D341Med (cell line): Measurements from ENCODE around the gene KDM4B.

Experiments
- DNase-seq: peaks from one replicate; pipeline ENCODE4 v3.0.0; 2012; ENCODE audit warnings: low spot score

Gene KDM4B

GRCh38 chr19:5035105-5035761 is 66.3 kb downstream of the KDM4B start:
- DNase-seq: no peak

GRCh38 chr19:5035793-5036697 is 67.1 kb downstream of the KDM4B start:
- peak; percentile 72 for DNase-seq

GRCh38 chr19:5036698-5037563 is 68.0 kb downstream of the KDM4B start:
- no peak for DNase-seq

DNA sequence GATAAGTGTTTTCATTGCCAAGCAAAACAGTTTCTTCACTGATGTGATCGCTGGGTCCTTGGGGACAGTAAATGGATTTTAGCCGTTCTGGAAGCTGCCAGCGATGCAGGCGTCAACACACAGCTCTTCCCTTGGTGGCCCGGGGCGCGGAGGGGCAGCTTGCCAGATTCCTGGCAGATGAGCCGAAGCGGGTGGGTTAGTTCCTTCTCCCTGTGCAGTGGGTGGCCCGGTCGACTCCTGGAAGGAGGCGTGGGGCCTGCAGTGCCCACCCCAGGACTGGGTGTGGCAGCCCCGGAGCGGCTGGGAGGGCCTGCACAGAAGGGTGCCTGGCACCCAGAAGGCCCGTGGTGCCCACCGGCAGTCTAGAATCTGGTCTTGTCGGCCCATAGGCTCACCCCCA is 69.0 kb downstream of the KDM4B start:
- DNase-seq: peak; percentile 69

DNA sequence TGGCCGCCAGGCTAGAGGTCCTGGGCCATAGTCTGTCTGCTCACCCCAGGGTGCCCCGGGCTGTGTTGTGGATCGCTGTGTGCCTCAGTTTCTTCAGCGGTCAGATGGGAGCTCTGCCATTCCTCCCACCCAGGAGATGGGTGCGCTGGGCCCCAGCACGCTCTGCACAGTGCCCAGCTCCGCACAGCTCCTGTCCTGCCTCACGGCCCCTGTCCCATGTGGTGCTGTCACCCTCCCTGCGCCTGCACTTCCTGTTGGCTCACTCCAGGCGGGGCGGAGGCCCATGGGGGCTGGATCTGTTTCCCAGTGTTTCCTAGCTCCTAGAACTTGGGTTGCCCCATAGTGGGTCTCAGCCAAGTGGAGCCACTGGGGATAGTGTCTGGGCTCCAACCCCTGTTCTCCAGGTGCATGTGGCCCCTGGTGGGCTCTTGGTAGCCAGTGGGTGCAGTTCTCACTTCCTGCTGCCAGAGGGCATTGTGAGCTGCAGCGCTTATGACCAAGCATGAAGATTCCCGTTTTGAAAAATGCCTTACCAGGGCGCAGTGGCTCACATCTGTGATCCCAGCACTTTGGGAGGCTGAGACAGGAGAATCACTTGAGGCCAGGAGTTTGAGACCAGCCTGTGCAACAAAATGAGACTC is 69.8 kb downstream of the KDM4B start:
- DNase-seq: peak; percentile 75

GRCh38 chr19:5039642-5040543 is 71.0 kb downstream of the KDM4B start:
- no peak for DNase-seq

- no peak for DNase-seq
Measured at GRCh38 chr19:5040544-5041167, 71.7 kb downstream of the KDM4B start.

DNA sequence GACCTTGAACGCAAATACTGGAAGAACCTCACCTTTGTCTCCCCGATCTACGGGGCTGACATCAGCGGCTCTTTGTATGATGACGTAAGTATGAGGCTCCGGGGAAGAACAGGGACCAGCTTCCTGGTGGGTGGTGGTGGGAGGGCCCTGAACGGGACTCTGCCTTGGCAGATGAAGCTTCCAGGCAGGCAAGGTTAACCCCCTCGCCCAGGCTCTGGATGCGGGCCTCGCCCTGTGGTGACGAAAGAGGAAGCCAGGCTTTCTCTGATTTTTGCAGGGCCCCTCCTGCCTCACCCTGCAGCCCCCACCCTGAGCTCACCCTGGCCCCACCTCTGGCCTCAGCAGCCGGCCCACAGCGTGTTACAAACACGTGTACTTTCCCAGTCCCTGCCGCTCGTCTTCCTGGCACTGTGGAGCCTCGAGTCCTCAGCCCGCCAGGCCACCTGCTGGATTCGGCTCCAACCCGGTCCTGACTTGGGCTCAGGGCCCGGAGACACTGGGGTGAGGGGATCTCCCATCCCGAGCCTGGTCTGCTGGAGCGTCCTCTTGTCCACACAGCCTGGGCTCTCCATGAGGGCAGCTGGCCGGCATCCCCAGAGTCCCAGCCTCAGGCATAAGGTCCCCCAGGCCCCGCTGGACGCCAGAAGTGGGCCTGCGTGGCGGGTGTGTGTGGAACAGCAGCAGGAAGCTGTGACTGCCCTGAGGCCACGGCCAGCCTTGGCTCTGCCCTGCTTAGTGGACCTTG is 72.4 kb downstream of the KDM4B start:
- DNase-seq: no peak

DNA sequence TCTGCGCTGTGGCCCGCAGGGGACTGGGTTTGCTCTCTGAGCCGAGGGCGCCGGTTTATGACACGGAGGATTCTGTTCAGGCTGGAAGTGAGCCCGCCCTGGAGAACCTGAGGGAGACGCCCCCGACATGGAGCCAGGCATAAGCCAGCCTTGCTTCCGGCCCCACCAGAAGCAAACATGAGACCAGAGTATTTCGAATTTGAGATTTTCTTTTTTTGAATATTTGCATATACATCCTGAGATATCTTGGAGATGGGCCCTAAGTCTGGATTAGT is 72.9 kb downstream of the KDM4B start:
- no peak for DNase-seq

GRCh38 chr19:5042556-5042955 is 73.6 kb downstream of the KDM4B start:
- DNase-seq: no peak

DNA sequence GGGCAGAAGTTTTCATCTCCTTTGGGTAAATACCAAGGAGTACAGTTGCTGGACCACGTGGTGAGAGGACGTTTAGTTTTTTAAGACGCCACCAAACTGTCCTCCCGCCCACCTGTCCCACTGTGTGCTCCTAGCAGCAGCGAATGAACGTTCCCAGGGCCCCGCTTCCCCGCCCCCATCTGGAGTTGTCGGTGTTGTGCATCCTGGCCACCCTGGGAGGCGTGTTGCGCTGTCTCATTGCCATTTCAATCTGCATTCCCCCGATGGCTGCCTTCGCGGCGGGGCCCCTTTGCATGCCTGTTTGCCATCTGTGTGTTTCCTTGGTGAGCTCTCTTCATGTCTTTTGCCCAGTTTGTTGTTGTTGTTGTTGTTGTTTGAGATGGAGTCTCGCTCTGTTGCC is 76.1 kb downstream of the KDM4B start:
- DNase-seq: no peak

DNA sequence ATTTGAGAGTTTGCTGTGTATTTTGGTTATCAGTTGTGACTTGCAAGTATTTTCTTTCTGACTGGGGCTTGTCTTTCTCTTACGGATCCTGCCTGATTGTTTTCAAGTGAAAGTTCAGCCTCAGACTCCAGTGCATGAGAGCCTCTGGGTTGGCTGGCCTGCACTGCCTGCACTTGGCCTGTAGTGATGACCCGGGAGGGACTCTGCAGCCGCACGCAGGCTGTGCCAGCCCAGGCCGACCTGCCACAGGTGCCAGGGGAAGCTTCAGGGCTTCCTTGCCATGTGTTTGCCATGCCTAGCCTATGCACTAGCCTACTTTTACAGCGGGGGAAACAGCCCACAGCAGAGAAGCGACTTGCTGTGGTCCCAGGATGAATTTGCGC is 77.0 kb downstream of the KDM4B start:
- DNase-seq: no peak

- peak; percentile 63 for DNase-seq
Measured at GRCh38 chr19:5046339-5047039, 77.6 kb downstream of the KDM4B start.

DNA sequence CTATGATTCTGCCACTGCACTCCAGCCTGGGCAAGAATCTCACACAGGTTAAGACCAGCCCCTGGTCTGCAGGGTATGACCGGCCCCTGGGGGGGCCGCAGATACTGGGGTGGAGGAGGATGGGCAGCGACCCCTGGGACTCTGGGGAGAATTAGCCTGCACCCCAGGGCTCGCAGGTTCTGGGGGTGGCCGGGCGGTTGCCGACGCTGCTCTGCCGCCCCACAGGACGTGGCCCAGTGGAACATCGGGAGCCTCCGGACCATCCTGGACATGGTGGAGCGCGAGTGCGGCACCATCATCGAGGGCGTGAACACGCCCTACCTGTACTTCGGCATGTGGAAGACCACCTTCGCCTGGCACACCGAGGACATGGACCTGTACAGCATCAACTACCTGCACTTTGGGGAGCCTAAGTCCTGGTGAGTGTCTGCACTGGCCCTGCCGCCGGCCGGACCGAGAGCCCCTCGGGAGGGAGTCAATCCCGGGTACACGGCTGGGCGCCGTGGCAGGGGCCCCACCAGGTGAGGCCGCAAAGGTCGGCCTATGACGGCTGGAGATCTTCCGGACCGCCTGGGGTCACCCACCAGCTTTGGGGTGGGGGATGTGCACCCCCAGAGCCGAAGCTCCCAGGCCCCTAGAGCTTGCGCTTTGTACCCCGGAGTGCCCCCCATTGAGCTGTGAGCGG is 78.5 kb downstream of the KDM4B start:
- DNase-seq: no peak

DNA sequence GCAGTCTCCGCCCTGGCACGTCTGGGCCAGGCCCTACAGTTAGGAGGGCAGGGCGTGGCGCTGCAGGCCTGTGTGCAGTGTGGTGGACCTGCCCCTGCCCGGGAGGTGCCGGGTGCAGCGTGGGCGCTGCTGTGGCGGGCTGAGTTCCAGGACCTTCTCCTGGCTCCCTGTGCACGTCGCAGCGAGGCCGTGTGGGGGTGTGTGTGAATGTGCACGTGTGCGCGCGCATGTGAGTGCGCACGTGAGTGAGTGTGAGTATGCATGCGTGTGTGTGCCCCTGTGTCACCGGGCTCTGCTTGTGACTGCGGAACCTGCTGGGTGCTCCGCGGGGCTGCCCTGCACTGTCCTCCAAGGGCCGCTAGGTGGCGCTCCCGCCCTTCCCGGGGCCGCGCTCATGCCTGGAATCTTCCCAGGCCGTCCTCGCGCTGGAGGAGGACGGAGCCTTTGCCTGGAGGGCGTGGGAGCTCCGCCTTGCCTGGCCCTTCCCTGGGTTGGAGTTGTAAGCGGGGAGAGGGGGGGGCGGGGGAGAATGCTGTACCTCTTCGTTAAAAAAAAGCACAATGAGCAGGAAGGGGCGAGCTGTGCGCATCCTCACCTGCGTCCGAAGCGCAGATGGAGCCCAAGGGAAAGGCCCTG is 79.3 kb downstream of the KDM4B start:
- DNase-seq: peak; percentile 94

DNA sequence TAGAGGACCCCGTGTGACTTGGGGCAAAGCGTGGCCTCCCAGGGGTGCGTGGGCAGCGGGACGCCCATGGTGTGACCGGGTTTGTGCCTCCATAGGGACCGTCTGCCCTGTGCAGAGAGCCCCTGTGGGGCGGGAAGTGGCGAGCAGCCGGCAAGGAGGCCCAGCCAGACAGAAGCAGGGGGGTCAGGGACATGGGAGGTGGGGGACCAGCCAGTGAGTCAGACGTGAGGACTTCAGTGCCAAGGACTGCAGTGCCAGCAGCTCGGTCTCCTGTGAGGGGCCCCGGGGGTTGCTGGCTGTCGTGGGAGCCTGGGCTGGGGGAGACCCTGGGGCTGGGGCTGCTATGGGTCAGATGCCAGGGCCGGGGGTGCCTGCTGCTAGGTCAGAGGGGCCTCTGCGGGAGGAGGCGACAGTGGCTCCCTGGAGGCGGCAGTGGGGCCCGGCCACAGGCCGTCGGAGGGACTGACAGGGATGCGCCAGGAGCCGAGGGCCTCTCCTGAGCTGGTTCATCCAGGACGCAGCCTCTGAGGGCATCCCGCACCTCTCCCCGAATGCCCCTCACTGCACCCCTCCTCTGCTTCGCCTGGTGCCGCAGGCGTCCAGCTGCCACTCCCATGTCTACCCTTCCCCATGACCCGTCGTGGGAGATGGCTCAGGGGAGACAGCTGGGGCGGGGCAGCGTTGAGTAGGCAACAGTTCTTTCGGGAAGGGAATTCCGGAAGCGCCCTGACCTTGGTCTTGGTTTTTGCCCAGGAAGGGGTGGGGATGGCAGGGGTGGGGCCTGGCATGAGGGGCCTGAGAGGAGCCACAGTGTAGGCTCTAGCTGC is 80.0 kb downstream of the KDM4B start:
- DNase-seq: no peak

- no peak for DNase-seq
Measured at GRCh38 chr19:5049561-5049960, 80.6 kb downstream of the KDM4B start.
